ENCODE data around the gene PARVA.

The PARVA gene

DNA sequence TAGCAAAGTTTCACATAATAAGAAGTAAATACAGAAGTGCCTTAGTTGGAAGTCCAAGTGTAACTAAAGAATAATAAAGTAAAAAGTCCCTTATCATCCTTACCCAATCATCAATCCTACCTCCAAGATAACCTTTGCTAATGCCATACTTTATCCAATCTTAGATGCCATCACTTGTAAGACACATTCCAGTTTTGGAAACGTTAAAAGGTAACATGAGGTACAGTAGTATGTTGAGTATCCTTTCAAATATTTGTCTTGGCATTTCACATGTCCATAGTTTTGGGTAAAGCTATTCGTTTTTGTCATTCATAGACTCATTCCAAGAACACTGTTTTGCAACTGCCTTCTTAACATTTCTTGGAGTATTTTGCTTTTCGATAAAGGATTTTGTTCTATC lies 181.6 kb downstream of the PARVA start:
- no peaks in the 10 kb centered on the region for H3K36me3 ChIP-seq (ENCODE audit: control insufficient read depth, insufficient read depth, low read length)

DNA sequence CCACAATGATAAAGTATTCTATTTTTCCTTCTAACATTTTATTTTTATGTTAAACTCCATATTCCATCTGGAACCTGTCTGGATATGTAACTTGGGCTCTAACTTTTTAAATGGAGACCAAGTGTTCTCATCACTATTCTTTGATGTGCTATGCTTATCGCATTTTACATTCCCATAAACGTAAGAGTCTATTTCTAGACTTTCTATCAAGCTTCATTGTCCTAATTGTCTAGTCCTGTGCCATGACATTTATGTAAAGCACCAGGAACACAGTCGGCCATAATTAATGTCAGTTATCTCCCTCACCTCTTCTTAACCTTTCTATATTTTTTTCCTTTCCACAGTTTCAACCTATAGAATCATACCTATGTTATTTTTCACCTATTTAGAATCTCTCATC lies 183.0 kb downstream of the PARVA start:
- Histone ChIP-seq H3K9me3 (ENCODE audit: control insufficient read depth, insufficient read depth, low read depth, low read length) (no peaks in the 10 kb centered on the region), H3K4me3 (ENCODE audit: low read depth, low read length) (no peak overlapping the region), H3K27me3 (ENCODE audit: control insufficient read depth, insufficient read depth, low read length) (no peaks in the 10 kb centered on the region), H3K27ac (ENCODE audit: low read depth, low read length) (no peak overlapping the region), H3K4me1 (ENCODE audit: control insufficient read depth, insufficient read depth, low read length) (peaks cover 17% of the 10 kb centered on the region), H3K36me3 (ENCODE audit: control insufficient read depth, insufficient read depth, low read length) (no peaks in the 10 kb centered on the region), H3K9ac (ENCODE audit: low read length) (no peak overlapping the region)

More for the DNA sequence above, 181.6 kb downstream of the PARVA start:
- Histone ChIP-seq H3K9me3 (ENCODE audit: control insufficient read depth, insufficient read depth, low read depth, low read length) (peaks cover 4% of the 10 kb centered on the region; the same call in 1 of the 2 replicates), H3K9ac (ENCODE audit: low read length) (no peak overlapping the region), H3K27ac (ENCODE audit: low read depth, low read length) (no peak overlapping the region), H3K4me1 (ENCODE audit: control insufficient read depth, insufficient read depth, low read length) (peaks cover 17% of the 10 kb centered on the region), H3K27me3 (ENCODE audit: control insufficient read depth, insufficient read depth, low read length) (no peaks in the 10 kb centered on the region), H3K4me3 (ENCODE audit: low read depth, low read length) (no peak overlapping the region)

DNA sequence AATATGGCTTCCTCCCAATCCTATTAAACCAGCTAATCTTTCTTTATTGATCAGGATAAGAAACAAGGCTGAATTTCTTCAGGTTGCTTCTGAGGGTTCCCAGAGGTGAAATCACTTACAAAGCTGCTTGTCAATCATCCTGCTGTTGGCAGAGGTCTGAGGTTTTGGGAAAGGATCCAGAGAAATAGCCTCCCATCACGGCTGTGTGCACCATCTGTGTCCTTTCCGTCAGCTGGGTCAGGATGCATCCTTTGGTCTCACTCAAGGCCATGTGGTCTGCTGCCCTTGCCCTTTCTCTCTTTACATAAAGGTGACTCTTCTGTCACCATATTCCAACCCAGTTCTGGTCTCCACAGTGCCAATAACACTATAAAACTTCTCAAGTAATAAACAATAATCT lies 183.5 kb downstream of the PARVA start:
- Histone ChIP-seq H3K9ac (ENCODE audit: low read length) (no peak overlapping the region), H3K36me3 (ENCODE audit: control insufficient read depth, insufficient read depth, low read length) (no peaks in the 10 kb centered on the region), H3K4me1 (ENCODE audit: control insufficient read depth, insufficient read depth, low read length) (peaks cover 16% of the 10 kb centered on the region), H3K9me3 (ENCODE audit: control insufficient read depth, insufficient read depth, low read depth, low read length) (no peaks in the 10 kb centered on the region), H3K27me3 (ENCODE audit: control insufficient read depth, insufficient read depth, low read length) (no peaks in the 10 kb centered on the region), H3K27ac (ENCODE audit: low read depth, low read length) (no peak overlapping the region), H3K4me3 (ENCODE audit: low read depth, low read length) (no peak overlapping the region)

DNA sequence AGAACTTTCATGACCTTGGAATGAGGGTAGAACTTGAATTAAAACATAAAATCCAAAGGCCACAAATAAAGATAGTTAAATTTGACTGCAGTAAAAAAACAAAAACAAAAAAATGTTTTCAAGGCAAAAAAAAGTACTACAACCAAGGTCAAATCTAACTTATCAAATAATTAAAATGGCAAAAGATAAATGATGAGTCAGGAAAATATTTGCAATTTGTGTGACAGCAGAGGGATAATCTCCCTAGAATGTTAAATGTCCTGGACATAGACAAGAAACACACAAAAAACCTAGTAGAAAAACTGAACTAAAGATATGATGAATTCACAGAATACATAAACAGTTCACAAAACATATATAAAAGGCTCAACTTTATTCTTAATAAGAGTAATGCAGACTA lies 186.6 kb downstream of the PARVA start:
- H3K27ac ChIP-seq (ENCODE audit: low read depth, low read length): no peak overlapping the region
- H3K27me3 ChIP-seq (ENCODE audit: control insufficient read depth, insufficient read depth, low read length): no peaks in the 10 kb centered on the region
- H3K36me3 ChIP-seq (ENCODE audit: control insufficient read depth, insufficient read depth, low read length): no peaks in the 10 kb centered on the region
- no peak overlapping the region for H3K9ac ChIP-seq (ENCODE audit: low read length)
- no peak overlapping the region for H3K4me3 ChIP-seq (ENCODE audit: low read depth, low read length)
- peaks cover 6% of the 10 kb centered on the region; the same call in 1 of the 2 replicates for H3K9me3 ChIP-seq (ENCODE audit: control insufficient read depth, insufficient read depth, low read depth, low read length)
- no peaks in the 10 kb centered on the region for H3K4me1 ChIP-seq (ENCODE audit: control insufficient read depth, insufficient read depth, low read length)

DNA sequence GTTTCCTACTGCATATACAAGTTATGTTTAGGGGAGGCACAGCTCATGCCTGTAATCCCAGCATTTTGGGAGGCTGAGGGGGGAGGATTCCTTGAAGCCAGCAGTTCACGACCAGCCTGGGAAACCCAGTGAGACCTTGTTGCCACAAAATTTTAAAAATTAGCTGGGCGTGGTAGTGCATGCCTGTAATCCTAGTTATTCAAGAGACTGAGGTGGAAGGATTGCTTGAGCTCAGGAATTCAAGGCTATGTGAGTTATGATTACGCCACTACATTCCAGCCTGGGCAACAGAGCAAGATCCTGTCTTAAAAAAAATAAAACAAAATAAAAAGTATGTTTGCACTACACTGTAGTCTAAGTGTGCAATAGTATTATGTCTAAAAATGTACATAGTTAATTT lies 188.0 kb downstream of the PARVA start:
- no peaks in the 10 kb centered on the region for H3K36me3 ChIP-seq (ENCODE audit: control insufficient read depth, insufficient read depth, low read length)
- no peak overlapping the region for H3K4me3 ChIP-seq (ENCODE audit: low read depth, low read length)

DNA sequence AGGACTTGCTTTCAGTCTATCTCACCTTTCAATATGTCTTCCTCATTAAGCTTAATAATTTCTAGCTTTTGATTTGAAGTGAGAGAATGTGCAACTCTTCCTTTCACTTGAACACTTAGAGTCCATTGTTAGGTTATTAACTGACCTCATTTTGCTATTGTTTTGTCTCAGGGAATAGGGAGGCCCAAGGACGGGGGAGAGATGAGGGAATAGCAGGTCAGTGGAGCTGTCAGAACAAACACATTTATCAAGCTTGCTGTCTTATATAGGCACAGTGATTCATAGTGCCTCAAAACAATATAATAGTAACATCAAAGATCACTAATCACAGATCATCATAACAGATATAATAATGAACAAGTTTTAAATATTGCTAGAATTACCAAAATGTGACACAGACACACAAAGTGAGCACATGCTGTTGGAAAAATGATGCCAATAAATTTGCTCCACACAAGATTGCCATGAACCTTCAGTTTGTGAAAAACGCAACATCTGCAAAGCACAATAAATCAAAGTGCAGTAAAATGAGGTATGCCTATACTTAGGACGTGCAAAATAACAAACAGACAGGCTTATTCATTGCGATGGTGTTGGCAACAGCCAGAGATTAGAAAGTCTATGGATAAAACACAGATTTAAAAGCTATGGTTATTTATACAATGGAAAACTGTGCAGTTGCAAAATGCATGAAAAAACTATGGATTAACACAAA lies 190.5 kb downstream of the PARVA start:
- Histone ChIP-seq H3K36me3 (ENCODE audit: control insufficient read depth, insufficient read depth, low read length) (no peaks in the 10 kb centered on the region), H3K9me3 (ENCODE audit: control insufficient read depth, insufficient read depth, low read depth, low read length) (peaks cover 6% of the 10 kb centered on the region; the same call in 1 of the 2 replicates), H3K9ac (ENCODE audit: low read length) (no peak overlapping the region), H3K4me3 (ENCODE audit: low read depth, low read length) (no peak overlapping the region), H3K4me1 (ENCODE audit: control insufficient read depth, insufficient read depth, low read length) (no peaks in the 10 kb centered on the region), H3K27ac (ENCODE audit: low read depth, low read length) (no peak overlapping the region), H3K27me3 (ENCODE audit: control insufficient read depth, insufficient read depth, low read length) (no peaks in the 10 kb centered on the region)

More for the DNA sequence above, 188.0 kb downstream of the PARVA start:
- peaks cover 6% of the 10 kb centered on the region; the same call in 1 of the 2 replicates for H3K9me3 ChIP-seq (ENCODE audit: control insufficient read depth, insufficient read depth, low read depth, low read length)
- no peak overlapping the region for H3K27ac ChIP-seq (ENCODE audit: low read depth, low read length)
- H3K4me1 ChIP-seq (ENCODE audit: control insufficient read depth, insufficient read depth, low read length): no peaks in the 10 kb centered on the region
- H3K27me3 ChIP-seq (ENCODE audit: control insufficient read depth, insufficient read depth, low read length): no peaks in the 10 kb centered on the region
- no peak overlapping the region for H3K9ac ChIP-seq (ENCODE audit: low read length)

DNA sequence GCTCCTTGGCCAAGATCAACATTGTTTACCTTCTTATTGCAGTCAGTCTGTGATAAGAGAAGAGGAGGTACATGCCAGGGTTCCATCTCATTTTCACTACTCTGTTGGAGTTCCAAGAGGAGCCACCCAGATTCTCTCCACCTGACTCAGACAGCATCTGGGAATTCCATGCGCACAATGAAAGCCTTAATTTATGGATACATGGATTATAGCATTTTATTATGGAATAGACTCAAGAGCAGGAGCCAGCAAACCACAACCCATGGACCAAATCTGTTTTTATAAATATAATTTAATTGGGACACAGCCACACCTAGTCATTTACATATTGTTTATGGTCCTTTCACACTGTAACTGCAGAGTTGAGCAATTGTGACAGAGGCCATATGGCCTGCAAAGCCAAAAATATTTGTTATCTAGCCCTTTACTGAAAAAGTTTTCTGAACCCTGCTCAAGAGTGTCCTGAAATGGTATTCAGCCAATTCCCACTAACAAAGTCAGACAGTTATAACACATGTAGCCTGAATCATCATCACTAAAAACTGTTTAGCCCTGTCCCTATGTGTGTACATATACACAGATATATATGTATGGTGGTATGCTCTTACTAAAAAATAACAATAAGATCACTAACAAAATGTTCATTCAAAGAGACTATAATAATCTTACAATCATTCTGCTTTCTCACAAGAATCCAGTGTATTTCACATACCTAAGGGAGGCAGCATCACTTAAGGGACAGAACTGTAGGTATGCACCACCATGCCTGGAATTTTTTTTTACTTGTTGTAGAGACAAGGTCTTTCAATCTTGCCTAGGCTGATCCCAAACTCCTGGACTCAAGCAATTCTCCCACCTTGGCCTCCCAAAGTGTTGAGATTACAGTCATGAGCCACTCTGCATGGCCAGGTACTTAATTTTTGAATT lies 192.4 kb downstream of the PARVA start:
- H3K4me3 ChIP-seq (ENCODE audit: low read depth, low read length): no peak overlapping the region
- H3K27me3 ChIP-seq (ENCODE audit: control insufficient read depth, insufficient read depth, low read length): no peaks in the 10 kb centered on the region
- H3K9me3 ChIP-seq (ENCODE audit: control insufficient read depth, insufficient read depth, low read depth, low read length): peaks cover 6% of the 10 kb centered on the region; the same call in 1 of the 2 replicates
- no peak overlapping the region for H3K27ac ChIP-seq (ENCODE audit: low read depth, low read length)
- H3K9ac ChIP-seq (ENCODE audit: low read length): no peak overlapping the region
- no peaks in the 10 kb centered on the region for H3K4me1 ChIP-seq (ENCODE audit: control insufficient read depth, insufficient read depth, low read length)
- no peaks in the 10 kb centered on the region for H3K36me3 ChIP-seq (ENCODE audit: control insufficient read depth, insufficient read depth, low read length)

DNA sequence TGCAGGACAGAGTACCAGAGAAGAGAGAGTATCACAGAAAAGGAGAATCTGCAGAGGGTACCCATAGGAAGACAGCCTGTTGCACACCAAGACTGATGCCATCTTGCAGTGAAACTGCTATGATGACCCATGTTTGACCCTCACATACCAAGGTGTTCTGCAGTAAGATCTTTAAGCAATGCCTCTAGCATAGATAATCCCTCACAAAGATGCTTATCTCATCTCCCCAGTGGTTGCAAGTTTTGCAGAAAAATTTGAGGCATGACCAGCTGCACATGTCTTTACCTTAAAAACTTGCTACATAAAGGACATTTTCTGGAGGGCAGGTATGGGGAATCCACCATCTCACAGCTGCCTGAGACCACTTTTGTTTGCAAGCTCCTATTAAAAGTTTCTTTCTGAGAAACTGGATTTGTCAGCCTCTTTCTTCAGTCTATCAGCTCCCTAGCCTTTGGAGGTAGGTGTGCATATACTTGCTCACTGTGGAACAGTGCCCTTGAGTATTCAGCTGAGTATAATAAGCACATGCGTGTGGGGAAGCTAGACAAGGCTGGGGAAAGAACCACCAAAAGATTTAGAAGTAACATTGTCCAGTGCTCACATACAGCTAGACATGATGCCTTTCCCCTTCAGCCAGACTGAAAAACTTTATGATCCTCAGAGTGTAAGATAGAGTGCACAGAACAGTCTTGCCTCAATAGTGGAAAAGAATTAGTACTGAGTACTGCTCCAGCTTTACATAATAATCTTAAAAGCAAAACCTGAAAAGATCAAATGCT lies 196.5 kb downstream of the PARVA start:
- Histone ChIP-seq H3K4me3 (ENCODE audit: low read depth, low read length) (no peak overlapping the region), H3K9me3 (ENCODE audit: control insufficient read depth, insufficient read depth, low read depth, low read length) (no peaks in the 10 kb centered on the region; the same call in 1 of the 2 replicates), H3K9ac (ENCODE audit: low read length) (no peak overlapping the region), H3K27me3 (ENCODE audit: control insufficient read depth, insufficient read depth, low read length) (no peaks in the 10 kb centered on the region), H3K27ac (ENCODE audit: low read depth, low read length) (no peak overlapping the region), H3K4me1 (ENCODE audit: control insufficient read depth, insufficient read depth, low read length) (peaks cover 6% of the 10 kb centered on the region; the same call in 1 of the 2 replicates), H3K36me3 (ENCODE audit: control insufficient read depth, insufficient read depth, low read length) (no peaks in the 10 kb centered on the region)

DNA sequence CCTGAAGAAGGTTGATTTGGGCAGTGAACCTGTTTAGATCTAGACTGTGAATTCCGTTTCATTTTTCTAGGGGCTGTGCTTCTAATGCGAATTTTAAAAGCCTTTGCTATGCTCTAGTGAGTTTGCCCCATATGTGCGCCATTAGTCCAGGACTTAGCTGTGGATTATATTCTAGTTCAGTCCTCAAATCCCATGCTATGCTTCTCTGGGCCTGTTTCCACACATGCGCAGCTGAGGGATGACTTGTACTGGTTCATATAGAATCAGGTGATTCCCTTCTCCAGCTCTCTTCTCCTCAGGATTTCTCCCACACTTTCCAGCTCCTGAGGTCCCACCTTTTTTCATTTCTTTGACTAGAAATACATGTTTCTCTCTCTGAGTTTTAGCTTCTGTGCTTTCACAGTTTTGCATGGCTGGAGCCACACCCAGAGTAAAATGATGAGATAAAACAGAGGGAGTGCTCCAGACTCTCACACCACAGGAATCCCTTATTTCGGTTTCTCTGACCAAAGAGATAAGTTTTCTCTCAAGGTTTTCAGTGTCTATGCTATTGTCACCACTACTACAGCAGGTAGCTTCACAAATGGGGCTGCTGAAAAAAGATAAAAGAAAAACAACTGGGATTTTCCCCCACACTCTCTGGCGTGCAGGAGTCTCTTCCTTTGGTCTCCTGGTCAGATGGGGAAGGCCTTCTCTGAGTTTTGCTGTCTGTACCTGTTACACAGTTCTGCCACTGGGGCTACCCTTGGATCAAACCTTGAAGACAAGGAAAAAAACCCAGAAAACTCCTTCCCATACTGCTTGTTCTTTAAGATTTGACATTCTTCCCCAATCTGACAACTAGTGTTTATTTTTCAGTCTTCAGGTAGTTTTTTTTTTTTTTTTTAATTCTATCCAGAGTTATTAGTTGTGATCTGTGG lies 200.6 kb downstream of the PARVA start:
- Histone ChIP-seq H3K4me1 (ENCODE audit: control insufficient read depth, insufficient read depth, low read length) (peaks cover 12% of the 10 kb centered on the region; the same call in 1 of the 2 replicates), H3K36me3 (ENCODE audit: control insufficient read depth, insufficient read depth, low read length) (no peaks in the 10 kb centered on the region), H3K27me3 (ENCODE audit: control insufficient read depth, insufficient read depth, low read length) (no peaks in the 10 kb centered on the region), H3K4me3 (ENCODE audit: low read depth, low read length) (no peak overlapping the region), H3K9me3 (ENCODE audit: control insufficient read depth, insufficient read depth, low read depth, low read length) (no peaks in the 10 kb centered on the region), H3K27ac (ENCODE audit: low read depth, low read length) (no peak overlapping the region), H3K9ac (ENCODE audit: low read length) (no peak overlapping the region)

DNA sequence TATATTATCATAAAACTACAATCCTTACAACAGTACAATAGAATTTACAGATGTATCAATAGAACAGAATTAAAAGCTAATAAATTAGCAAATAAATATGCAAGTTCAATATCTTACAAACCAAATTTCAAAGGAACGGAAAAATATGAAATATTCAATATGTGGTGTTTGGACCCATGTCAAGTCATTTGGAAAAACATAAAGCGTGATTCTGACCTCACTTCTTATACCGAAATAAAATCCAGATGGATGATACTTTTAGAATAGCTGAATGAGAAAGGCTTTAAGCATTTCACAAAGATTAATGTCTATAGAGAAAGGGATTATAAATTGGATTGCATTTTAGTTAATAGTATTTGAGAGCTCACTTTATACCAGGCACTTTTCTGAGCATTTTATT lies 204.0 kb downstream of the PARVA start:
- Histone ChIP-seq H3K36me3 (ENCODE audit: control insufficient read depth, insufficient read depth, low read length) (no peaks in the 10 kb centered on the region), H3K27me3 (ENCODE audit: control insufficient read depth, insufficient read depth, low read length) (no peaks in the 10 kb centered on the region), H3K27ac (ENCODE audit: low read depth, low read length) (no peak overlapping the region), H3K9ac (ENCODE audit: low read length) (no peak overlapping the region), H3K9me3 (ENCODE audit: control insufficient read depth, insufficient read depth, low read depth, low read length) (no peaks in the 10 kb centered on the region), H3K4me3 (ENCODE audit: low read depth, low read length) (no peak overlapping the region), H3K4me1 (ENCODE audit: control insufficient read depth, insufficient read depth, low read length) (peaks cover 12% of the 10 kb centered on the region; the same call in 1 of the 2 replicates)

Measured in HUES6 (cell line).